HG02970 (cell line): ENCODE data around the gene MMP7.

Source experiments
- ATAC-seq: cut with Tn5 transposase; IDR thresholded peaks from one replicate; pipeline ENCODE4 v1.9.1; 2021; ENCODE audit warnings: mild to moderate bottlenecking, moderate library complexity, moderate number of reproducible peaks; ENCODE audit not compliant: unreplicated experiment, low FRiP score

Gene MMP7, protein sequence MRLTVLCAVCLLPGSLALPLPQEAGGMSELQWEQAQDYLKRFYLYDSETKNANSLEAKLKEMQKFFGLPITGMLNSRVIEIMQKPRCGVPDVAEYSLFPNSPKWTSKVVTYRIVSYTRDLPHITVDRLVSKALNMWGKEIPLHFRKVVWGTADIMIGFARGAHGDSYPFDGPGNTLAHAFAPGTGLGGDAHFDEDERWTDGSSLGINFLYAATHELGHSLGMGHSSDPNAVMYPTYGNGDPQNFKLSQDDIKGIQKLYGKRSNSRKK

DNA sequence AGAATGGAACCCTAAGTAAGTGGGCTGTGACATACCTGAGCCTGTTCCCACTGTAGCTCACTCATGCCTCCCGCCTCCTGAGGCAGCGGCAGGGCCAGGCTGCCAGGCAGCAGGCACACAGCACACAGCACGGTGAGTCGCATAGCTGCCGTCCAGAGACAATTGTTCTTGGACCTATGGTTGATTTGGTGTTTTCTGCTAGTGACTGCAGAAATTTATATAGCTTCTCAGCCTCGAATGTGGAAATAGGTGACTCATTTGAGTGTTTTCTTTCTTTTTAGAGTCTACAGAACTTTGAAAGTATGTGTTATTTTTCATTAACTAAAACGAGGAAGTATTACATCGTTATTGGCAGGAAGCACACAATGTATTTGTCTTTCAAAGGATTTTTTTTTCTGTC, at the start of gene MMP7:
MMP7 (minus strand) TSS at position 190 of the 400 bp plus-strand sequence; CDS start at position 143, 47 bp downstream.
- ATAC-seq: no peak

DNA sequence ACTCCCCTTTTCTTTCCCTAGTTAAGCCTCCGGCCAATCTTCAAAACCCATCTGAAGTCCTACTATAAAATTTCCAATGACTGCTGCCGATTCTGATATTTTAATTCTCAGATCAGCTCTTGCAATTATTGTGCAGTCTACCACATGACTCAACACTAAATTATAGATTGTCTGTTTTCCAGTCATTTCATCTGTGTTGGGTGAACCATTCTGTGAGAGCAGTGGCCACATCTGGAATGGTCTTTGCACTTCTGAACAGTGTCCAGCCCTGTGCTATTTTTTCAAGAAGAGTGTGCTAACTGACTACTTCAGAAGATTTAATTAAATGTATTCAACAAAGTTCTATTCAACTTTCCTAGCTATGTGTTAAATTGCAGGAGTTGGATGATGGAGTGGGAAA, 47.2 kb upstream of the MMP7 start:
- ATAC-seq: no peak

DNA sequence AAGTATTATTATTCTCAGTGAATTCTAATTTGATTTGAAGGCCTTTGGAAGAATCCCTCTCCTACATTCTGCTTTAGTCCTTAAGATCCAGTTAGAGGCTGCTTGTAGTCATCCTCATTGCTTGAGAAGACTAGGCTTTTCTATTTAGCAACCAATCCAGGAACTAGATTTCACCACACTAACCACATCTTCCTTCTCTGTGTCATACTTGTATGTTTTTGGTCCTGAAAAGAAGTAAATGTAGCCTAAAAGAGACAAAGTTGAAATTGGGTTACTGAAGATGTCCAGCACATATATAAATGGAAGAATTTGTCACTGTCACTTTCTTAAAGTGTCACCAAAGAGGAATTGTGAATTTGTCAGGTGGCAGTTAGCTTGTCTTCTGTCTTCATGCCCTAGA, 46.6 kb upstream of the MMP7 start:
- ATAC-seq: no peak

DNA sequence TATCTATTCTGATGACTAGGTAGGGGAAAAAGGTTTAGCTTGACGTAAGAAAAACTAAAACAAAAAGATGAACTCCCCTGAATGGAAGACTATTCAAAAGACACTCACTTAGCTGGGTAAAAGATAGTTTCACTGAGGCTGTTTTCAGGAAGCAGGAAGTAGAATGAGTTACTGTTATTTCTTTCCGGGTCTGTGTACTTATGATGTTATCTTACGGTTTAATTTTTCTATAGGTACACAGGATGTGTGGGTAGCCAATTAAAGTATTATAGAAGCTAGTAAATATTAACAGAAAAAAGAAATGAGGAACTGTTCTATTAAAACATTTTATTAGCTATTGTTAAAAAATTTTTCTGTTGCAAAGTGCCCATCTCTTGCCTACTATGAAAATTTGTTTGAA, 45.8 kb upstream of the MMP7 start:
- ATAC-seq: no peak

DNA sequence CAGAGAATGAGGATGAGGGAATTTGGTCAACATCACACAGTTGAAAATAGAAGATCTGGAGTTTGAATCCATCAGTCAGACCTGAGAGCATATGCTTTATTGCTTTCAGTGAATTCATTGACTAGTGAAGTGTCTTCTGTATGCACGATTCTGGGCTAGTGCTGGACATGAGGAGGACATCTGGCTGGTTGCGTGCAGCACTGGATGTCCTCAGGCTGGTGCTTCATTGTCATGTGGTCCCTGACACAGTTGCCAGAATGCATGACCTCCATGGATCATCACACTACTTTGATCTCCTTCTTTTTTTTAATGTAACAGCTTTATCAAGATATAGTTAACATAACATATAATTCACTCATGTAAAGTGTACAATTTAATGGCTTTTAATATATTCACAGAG, 44.5 kb upstream of the MMP7 start:
- ATAC-seq: no peak

DNA sequence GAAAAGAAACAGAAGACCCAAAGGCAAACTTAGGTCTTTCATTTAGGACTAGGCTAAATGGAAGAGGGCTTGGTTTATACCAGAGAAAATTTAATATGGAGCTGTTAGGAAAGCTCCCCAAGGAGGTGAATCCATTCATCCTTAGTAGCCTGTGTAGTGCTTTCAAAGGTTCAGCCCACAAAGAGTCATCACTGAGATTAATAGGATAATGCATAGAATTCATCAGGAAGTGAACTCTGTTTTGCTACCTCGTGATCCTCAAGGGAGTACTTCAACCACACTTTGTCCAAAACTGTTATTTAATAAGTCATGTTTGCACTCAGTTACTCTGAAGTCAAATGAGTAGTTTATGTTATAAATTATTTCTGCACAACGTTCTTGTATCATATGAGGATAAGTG, 43.3 kb upstream of the MMP7 start:
- ATAC-seq: no peak

DNA sequence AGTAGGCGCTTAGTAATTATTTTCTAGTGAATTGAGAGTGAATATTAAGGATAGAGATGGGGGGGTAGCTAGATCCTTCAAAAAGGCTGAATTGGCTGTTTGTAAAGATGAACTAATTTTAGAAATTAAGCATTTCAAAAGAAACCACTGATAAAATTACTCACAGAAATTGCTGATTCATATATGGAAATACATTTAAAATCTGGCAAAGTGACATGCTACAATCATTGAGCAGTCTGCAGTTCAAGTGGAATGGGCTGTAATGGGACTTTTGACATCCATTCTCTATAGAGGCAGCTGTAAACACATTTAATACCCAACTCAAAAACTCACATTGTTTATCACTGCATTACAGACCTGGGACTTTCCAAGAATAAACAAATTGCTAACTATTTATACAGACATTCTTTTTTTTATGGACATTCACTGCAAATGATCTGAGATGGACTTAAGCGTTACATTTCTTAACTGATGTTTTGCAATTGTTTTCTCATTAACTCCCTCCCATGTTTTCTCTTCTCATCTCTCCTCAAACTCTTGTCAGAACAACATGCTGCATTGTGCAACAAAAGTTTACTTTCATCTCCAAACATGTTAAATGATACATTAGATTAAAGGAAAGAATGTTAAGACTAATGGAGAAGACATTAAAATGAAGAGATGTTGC, 42.1 kb upstream of the MMP7 start:
- ATAC-seq: no peak

DNA sequence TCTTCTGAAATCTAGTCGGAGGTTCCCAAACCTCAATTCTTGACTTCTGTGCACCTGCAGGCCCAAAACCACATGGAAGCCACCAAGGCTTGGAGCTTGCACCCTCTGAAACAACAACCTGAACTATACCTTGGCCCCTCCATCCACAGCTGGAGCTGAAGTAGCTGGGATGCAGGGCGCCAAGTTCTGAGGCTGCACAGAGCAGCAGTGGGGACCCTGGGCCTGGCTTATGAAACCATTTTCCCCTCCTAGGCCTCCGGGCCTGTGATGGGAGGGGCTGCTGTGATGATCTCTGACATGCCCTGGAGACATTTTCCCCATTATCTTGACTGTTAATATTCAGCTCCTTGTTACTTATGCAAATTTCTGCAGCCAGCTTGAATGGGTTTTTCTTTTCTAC, 38.3 kb upstream of the MMP7 start:
- ATAC-seq: no peak

DNA sequence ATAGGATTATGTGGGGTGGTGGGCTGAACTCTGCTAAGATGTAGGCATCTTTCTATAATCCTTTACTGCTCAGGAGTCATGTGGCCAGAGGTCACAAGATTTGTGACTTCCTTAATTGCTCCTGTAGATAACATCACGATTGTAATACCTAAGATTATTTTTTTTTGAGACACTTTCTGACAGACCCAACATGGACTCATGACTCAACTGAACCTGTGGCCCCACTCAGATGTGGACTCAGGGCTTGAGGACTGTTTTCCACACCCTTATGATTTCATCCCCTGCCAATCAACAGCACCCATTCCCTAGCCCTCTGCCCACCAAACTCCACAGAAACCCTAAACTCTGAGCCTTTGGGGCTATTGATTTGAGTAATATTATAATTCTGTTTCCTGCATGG, 35.6 kb upstream of the MMP7 start:
- ATAC-seq: no peak

DNA sequence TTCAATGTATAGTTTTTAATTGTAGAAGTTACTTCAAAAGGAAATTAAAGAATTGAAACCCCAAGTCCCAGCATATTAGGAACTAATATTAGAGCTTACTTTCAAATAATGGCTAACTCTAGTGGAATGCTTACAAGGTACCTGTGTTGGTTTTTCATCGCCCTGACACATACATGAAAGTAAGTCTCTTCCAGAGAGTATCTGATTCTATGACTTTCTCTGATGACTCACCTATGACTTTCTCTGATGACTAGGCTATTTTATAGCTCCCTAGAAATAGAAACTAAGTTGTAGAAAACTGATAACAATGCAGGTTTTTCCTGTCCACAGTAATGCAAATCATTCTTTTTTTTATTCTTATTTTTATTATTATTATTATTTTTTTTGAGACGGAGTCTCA, 33.6 kb upstream of the MMP7 start:
- ATAC-seq: no peak

DNA sequence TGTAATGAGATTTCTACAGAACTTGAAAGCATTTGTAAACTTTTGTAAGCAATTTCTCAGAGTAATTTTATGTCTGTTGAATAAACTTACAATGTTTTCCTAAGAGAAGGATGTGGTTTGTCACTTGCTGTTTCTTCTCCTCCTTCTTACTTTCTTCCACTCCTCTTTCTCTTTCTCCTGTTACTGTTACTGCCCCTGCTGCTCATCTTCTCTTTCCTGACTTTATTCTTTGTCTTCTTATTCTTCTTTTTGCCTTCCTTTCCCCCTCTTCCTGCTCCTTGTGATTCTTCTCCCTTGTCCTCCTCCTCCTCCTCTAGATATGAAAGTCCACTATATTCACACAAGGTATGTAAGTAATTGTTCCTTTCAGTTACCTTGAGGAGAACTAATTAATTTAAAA, 31.1 kb upstream of the MMP7 start:
- ATAC-seq: no peak

DNA sequence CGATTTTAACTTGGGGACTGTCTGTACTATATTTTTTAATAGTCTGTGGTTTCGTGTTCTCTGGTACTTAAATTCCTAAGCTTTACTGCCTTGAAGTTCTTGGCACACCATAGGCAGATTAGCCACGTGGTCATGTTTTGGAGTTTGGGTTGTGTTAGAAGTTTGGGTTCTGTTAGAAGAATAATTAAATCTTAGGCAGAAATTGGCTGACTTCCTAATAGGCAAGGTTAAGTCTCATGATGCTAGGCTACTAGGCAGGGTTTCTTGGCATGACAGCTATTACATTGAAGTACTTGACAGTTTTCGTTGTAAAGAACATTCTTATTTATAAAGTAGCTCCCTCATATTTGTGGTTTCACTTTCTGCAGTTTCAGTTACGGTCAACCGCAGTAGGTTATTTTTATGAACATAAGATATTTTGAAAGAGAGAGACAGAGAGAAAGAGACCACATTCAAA, 30.0 kb upstream of the MMP7 start:
- peak; percentile 65 for ATAC-seq

DNA sequence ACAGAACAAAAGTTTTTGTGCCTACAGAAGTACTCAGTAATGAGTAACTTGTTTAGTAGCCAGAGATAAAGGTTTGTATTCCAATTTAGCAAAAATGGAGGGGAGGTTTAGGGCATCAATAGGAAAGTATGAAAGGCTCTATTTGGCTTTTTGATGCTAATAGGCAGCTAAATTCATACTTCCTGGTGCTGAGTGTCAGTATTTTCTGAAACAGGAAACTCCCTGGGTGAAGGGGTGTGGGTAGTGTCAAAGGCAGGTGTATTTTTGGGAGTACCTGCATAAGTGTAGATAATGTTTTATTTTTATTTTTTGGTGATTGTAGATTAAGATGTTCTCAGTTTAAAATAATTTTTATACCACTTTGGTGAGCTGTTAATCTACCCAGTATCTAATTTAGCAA, 29.3 kb upstream of the MMP7 start:
- no peak for ATAC-seq

DNA sequence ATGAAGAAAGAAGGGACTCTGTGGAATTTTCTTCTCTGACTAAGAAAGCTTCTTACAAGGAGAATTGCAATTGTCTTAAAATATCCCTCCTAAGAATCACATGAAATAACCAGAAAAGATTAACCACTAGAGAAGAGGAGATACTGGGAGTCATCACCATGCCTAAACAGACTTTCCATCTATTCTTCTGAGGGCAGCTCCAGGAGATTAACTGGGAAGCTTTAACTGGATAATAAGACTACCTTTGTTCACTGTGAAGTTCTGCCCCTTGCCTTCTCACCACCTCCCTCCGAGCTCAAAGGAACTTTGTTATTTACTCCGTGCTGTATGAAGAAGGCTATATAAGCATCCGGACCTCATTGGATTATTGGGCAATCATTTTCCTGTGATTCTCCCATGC, 24.5 kb upstream of the MMP7 start:
- ATAC-seq: no peak

DNA sequence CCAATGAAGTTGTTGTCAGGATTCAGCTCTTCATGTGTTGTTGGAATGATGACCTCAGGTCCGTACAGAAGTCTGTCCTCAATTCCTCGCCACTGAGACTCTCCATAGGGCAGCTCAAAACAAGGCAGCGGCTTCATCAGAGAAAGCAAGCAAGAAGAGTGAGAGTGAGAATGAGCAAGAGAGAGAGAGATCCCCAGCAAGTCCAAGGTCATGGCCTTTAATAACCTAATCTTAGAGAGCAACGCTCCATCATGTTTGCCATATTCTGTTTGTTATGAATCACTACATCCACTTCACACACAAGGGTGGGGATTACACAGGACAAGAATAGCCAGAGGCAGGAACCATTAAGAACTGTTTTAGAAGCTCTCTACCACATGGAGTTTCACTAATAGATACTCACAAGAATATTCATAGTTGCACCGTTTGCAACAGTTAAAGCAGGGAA, 23.3 kb upstream of the MMP7 start:
- no peak for ATAC-seq

DNA sequence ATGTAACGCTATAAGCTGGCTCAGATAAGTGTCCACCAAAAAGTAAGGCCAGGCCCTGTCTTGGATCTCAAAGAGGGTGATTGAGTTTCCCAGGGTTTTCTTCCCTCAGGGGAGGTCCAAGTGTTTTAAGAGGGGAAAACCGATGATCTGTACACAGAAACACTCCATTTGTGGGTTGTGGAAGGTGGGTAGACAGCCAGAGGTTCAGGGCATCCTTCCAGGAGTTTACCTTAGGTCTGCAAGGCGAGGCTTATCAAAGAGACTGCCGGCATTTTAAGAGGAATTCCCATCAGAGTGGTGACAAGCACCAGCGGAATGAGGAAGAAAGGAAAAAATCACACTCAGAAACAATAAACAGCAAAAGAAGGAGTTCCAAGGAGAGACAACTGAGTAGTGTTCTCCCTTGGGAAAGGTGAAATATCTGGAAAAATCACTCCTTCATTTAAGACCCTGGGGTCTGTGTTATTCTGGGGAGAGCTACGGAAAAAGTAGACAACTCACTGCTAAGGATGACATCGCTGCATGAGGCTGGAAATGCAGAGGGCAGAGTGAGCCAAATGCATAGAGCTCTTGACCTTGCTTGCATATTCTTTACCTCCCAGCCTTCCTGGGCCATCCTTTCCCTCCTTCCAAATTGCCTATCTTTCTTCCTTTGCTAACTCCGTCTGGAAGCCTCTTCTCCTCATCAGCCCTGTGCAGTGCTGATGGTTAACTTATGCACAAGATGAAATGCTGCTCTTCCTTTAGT, 22.1 kb upstream of the MMP7 start:
- ATAC-seq: no peak

DNA sequence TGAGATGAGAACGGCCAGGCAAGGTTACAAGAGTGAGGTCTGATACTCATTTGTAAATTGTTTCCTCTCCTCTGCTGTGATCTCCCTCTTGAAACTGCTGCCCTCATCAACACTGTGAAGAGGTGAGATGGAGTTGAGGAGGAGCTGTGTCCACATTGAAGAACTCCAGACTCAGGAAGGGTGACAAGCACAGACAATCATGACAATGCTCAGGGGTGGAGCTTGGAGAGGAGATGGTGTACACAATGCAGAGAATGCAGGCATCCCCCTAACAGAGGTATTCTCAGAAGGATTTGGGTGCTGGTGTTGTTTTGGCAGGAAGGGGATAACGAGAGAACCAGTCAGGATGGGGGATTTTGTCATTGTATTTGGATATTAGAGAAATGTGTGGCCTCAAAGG, 21.5 kb upstream of the MMP7 start:
- no peak for ATAC-seq

DNA sequence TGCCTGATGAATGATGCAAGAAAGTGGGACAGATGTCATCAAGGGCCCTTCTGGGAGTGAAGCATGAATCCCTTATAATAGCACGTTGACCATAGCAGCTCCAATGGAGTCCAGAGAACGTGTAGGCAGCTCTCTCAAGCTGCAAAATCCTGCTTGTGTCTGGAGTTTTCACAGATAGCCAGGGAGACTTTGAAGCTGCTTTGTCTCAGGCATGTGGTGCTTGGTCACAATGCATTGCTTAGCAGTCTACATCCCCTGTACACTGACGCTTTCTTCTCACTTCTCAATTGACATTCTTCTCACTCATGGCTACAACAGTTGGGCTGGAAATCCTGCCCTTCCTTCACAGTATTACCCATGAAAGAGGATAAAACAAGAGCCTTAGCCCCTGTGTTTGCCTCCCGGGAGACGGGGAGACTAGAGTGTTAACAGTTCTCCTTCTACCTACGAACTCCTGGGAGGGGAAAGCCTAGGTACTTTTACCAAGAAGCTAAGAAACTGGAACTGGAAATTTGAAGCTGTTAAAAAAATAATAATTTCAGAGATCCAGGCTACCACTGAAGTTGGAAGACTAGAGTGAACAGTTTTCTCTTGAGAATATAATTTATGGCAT, 20.7 kb upstream of the MMP7 start:
- no peak for ATAC-seq

DNA sequence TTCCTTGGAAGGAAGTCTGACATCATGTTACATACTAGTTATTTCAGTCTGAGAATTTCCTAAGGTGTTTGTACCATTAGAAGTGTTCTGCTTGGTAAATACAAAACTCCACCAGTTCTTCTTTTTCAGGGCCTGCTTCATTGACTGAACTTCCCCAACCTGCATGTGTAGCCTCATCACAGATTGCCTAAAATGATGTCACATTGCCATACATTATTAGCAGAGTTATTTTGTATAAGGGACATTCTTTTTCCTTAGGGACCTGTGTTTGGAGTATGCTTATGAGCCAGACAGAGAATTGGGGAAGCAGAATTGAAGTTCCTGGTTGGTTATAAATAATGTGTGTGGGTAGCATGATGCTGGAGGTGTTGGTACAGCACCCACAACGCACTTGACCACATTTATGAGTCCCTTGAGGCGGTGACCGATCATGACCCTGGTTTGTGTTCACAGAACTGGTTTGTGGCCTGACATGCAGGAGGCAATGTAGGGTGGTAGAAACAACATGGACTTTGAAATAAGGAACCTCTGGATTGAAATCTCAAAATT, 16.4 kb upstream of the MMP7 start:
- peak; percentile 60 for ATAC-seq

DNA sequence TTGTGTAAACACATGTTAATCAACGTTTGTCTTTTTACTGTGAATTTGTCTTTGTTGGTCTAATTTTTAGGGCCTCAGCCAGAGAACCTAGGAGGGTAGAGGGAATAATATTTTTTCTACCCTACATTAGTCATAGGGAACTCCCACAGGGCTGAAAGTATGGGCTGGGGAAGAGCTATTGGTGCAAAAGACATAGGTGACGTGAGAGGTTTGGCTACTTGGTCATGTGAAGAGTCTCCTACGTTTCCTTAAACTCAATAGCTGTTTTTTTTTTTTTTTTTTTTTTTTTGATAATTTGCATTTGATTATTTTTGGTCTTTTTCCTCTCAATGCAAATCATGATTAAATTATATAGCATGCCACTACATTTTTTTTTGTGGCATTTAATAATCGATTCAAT, 15.9 kb upstream of the MMP7 start:
- peak; percentile 38 for ATAC-seq

DNA sequence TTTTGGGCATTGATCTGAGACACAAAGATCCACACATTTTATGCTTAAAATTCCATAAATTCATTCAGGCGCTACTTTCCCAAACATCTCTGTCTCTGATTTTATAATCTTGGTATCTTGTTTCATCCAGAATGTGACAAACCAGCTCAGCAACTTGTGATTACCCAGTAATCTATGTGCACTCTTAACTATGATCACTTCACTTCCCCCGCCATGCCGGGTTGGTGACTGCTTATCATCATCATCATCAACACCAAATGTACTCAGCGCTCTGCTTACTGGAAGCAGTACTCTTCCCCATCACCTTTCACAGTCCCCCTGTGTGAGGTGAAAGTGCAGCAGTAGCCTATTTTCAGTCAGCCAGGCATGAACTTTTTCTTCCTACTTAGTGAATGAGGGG, 15.2 kb upstream of the MMP7 start:
- ATAC-seq: no peak
